Astrocyte (in vitro differentiated cells and primary cell): ENCODE data around the gene LRRFIP1.

ENCODE experiments used
- CTCF ChIP-seq: IDR thresholded peaks from 2 replicates; pipeline ENCODE4 v1.5.1; 2011; ENCODE audit warnings: low read depth, mild to moderate bottlenecking, inconsistent platforms, low read length, moderate library complexity; ENCODE audit not compliant: insufficient read depth
- EZH2 ChIP-seq: IDR thresholded peaks from 2 replicates; pipeline ENCODE4 v1.6.1; 2012; ENCODE audit warnings: mild to moderate bottlenecking, low read length, inconsistent platforms; ENCODE audit not compliant: insufficient read depth

DNA sequence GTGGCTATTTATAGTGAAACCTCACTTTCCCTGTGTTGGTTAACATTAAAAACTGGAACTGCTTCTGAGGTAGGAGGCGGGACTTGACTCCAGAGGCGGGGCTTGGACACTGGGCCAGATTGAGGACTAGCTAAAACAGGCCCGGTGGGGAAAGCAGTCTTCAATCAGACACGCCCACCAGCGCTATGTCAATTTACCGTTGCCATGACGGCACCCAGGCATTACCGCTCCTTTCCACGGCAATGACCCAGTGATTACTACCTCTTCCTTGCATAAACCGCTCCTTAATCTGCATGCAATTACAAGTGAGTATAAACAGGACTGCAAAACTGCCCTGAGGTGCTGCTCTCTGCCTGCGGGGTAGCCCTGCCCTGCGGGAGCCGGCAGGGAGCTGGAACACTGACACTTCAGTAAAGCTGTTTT lies 35.3 kb downstream of the LRRFIP1 start:
- TF ChIP-seq CTCF (no peak), EZH2 (no peak)
